Heart left ventricle (tissue), 16 donors: ENCODE results near the gene UBE2E2. TPM values are rescaled to one million over a fixed set of nuclear protein-coding genes. Genes with fewer than 3 reads are reported as not detected.

Experiments used
- ATAC-seq, 4 donors: fragments of 200-7000 bp; cut with Tn5 transposase; one replicate each; pipeline ENCODE4 v1.9.1; 2020 to 2022; ENCODE audit warnings: moderate library complexity in 4 of 4, mild to moderate bottlenecking in 3 of 4, moderate number of reproducible peaks in 1 of 4
- DNase-seq, 5 donors: peaks; one replicate each; pipeline ENCODE4 v3.0.0-alpha.2; 2020
- H3K27ac ChIP-seq, 12 donors: fragments of 200-600 bp; sonication (generic) in 4 of 12; one replicate each; pipeline versions ENCODE4 v1.5.0 to v1.8.0; 2016 to 2022; ENCODE audit warnings: mild to moderate bottlenecking in 2 of 12
- H3K27me3 ChIP-seq, 9 donors: fragments of 200-600 bp; sonication (generic) in 2 of 9; one replicate each; pipeline versions ENCODE4 v1.5.1 to v1.8.0; 2016 to 2022; ENCODE audit warnings: mild to moderate bottlenecking in 3 of 9
- H3K36me3 ChIP-seq, 9 donors: fragments of 200-600 bp; sonication (generic) in 2 of 9; one replicate each; pipeline versions ENCODE4 v1.5.0 to v1.8.0; 2018 to 2022; ENCODE audit warnings: mild to moderate bottlenecking in 2 of 9
- H3K4me1 ChIP-seq, 12 donors: fragments of 200-600 bp; sonication (generic) in 4 of 12; one replicate each; pipeline versions ENCODE4 v1.5.0 to v1.8.0; 2016 to 2022; ENCODE audit warnings: mild to moderate bottlenecking in 3 of 12
- H3K4me3 ChIP-seq, 12 donors: fragments of 200-600 bp; sonication (generic) in 4 of 12; one replicate each; pipeline versions ENCODE4 v1.5.0 to v1.8.0; 2017 to 2022; ENCODE audit warnings: mild to moderate bottlenecking in 9 of 12, moderate library complexity in 4 of 12
- H3K9me3 ChIP-seq, 12 donors: fragments of 200-600 bp; sonication (generic) in 4 of 12; one replicate each; pipeline versions ENCODE4 v1.5.0 to v1.8.0; 2016 to 2022; ENCODE audit warnings: mild to moderate bottlenecking in 1 of 12
- CTCF ChIP-seq, 12 donors: fragments of 200-600 bp; sonication (generic) in 4 of 12; IDR thresholded peaks; one replicate each; pipeline versions ENCODE4 v1.5.0 to v1.8.0; 2018 to 2022; ENCODE audit warnings: antibody characterized with exemption in 12 of 12, mild to moderate bottlenecking in 5 of 12
- POLR2A ChIP-seq, 2 donors: fragments of 450-650 bp; IDR thresholded peaks; one replicate each; pipeline ENCODE4 v1.6.1; 2017; ENCODE audit warnings: antibody characterized with exemption in 2 of 2, mild to moderate bottlenecking in 2 of 2, moderate library complexity in 2 of 2
- WGBS, 4 donors: extraction: QIAGEN DNeasy Blood & Tissue Kit in 2 of 4; methylation state at CpG; one replicate each; pipeline versions ENCODE4 v1.1.5 to v1.1.7; 2013 to 2018; 5-methylcytosine and 5-hydroxymethylcytosine counted together
- intact Hi-C, 10 donors: fragments of 100-400 bp; cut with DNase I; formaldehyde crosslinking; loops; one replicate each; pipeline versions ENCODE4 v1.11.1 to v1.14.2; 2022
- polyA plus RNA-seq, 2 donors: library from polyadenylated mRNA; stranded (reverse); fragments of 200-250 nt; gene quantifications; one replicate each; pipeline ENCODE4 v1.2.3, GENCODE V29; 2013
- total RNA-seq, 9 donors: library from RNA; depleted of rRNA in 2 of 9; stranded (reverse); fragments of >200 nt in 2 of 9; fragmentation: NEBNext Ultra II Directional in 3 of 9; extraction: Animal tissue kit (Norgen Biotek cat#: 25700) in 3 of 9; gene quantifications; one replicate each; pipeline versions ENCODE4 v1.1.0 to v1.2.4, GENCODE V29; 2016 to 2023
- donor health status: ischemic (EF 13 %, LVEDD 7.1; RV severe dilation, severe dysfunction).
- donor health status: healthy with polysubstance abuse.
- donor health status: DM: no; HTN: yes; CAD: no.
- donor health status: DM: no; HTN: no; CAD: no.
- donor health status: ischemic (EF 25% LVEDD 6.9; RV normal size, moderate dysfunction).
- donor health status: ischemic (EF 25% LVEDD 5.7; RV mildly dilated, moderate dysfunction).
- donor health status: healthy.
- donor health status: DM: yes; HTN: yes; CAD: no.
- donor health status: ischemic (EF 35%, LVEDD 5.7; RV mildly dilated, moderate dysfunction).
- donor health status: nonischemic (EF 11% LVEDD 7.7; RV severe dilation, severe dysfunction).
- donor health status: DM: yes; HTN: yes; CAD: no.
- donor health status: PGD.
- donor health status: ischemic (EF 29% LVEDD 5.4; RV normal size, mild dysfunction).
- donor health status: nonischemic (EF 23%, LVEDD 6.1; RV moderate dilation, normal function).

UBE2E2 gene
- total and polyA plus RNA-seq, 11 donors: 21.9 to 63.9 (median 50.8) TPM

GRCh38 chr3:23465569-23465968 lies 262.4 kb downstream of the UBE2E2 start:
- H3K27me3 ChIP-seq: no peaks in the 10 kb centered on the region
- no peaks in the 10 kb centered on the region for H3K36me3 ChIP-seq
- intact Hi-C loops: no loop called here
- no peak overlapping the region for H3K27ac ChIP-seq
- peaks cover 0 to 15% (median 0%) of the 10 kb centered on the region in 12 donors for H3K4me1 ChIP-seq
- TF ChIP-seq CTCF (IDR thresholded peaks at IDR 0.05) (no peak), POLR2A (IDR thresholded peaks at IDR 0.05) (no peak)
- no peak overlapping the region for H3K4me3 ChIP-seq
- peaks cover 0 to 8% (median 0%) of the 10 kb centered on the region in 12 donors for H3K9me3 ChIP-seq
- ATAC-seq: no peak
- no peak for DNase-seq

- no peak overlapping the region for H3K27ac ChIP-seq
- intact Hi-C loops: no loop called here
- WGBS, 4 donors: 95 to 100% (median 99%) methylated on average over 1 of the region's 1 CpG
- H3K4me1 ChIP-seq: peaks cover 0 to 16% (median 0%) of the 10 kb centered on the region in 12 donors
- no peak for TF ChIP-seq CTCF (IDR thresholded peaks at IDR 0.05)
- TF ChIP-seq POLR2A (IDR thresholded peaks at IDR 0.05): no peak
- no peak for DNase-seq
- H3K36me3 ChIP-seq: no peaks in the 10 kb centered on the region
- H3K4me3 ChIP-seq: no peak overlapping the region
- ATAC-seq: no peak
- H3K9me3 ChIP-seq: peaks cover 0 to 8% (median 0%) of the 10 kb centered on the region in 12 donors
- H3K27me3 ChIP-seq: no peaks in the 10 kb centered on the region
Observed at GRCh38 chr3:23468203-23468602, 265.1 kb downstream of the UBE2E2 start.

GRCh38 chr3:23474580-23475357 lies 271.6 kb downstream of the UBE2E2 start:
- Histone ChIP-seq H3K27me3 (no peaks in the 10 kb centered on the region), H3K4me3 (no peak overlapping the region), H3K9me3 (peaks cover 0 to 10% (median 0%) of the 10 kb centered on the region in 12 donors), H3K27ac (no peak overlapping the region), H3K36me3 (no peaks in the 10 kb centered on the region), H3K4me1 (peaks cover 0 to 9% (median 0%) of the 10 kb centered on the region in 12 donors)
- TF ChIP-seq CTCF (IDR thresholded peaks at IDR 0.05): no peak
- no peak for TF ChIP-seq POLR2A (IDR thresholded peaks at IDR 0.05)
- intact Hi-C loops: no loop called here
- DNase-seq (no peak), ATAC-seq (no peak)
- WGBS, 4 donors: 81 to 89% (median 83%) methylated on average over 4 of the region's 4 CpGs

GRCh38 chr3:23475446-23475845 lies 272.3 kb downstream of the UBE2E2 start:
- Histone ChIP-seq H3K4me1 (peaks cover 0 to 4% (median 0%) of the 10 kb centered on the region in 12 donors), H3K4me3 (no peak overlapping the region), H3K36me3 (no peaks in the 10 kb centered on the region), H3K27me3 (no peaks in the 10 kb centered on the region), H3K27ac (no peak overlapping the region), H3K9me3 (peaks cover 0 to 12% (median 0%) of the 10 kb centered on the region in 12 donors)
- DNase-seq (no peak), ATAC-seq (no peak)
- intact Hi-C loops: no loop called here
- no peak for TF ChIP-seq POLR2A (IDR thresholded peaks at IDR 0.05)
- no peak for TF ChIP-seq CTCF (IDR thresholded peaks at IDR 0.05)
- 90 to 97% (median 95%) methylated on average over 2 of the region's 2 CpGs for WGBS, 4 donors
